ENCODE data around the gene PRKN.

PRKN gene

GRCh38 chr6:162026031-162026430 is 701.5 kb downstream of the PRKN start:
- Mint-ChIP-seq H3K4me3 (no peak overlapping the region), H3K27ac (no peak overlapping the region), H3K9me3 (peaks cover 3% of the 10 kb centered on the region), H3K36me3 (ENCODE audit: low read depth) (no peaks in the 10 kb centered on the region), H3K27me3 (ENCODE audit: low read depth, poor library complexity) (peaks cover 3% of the 10 kb centered on the region), H3K4me1 (no peaks in the 10 kb centered on the region)
- TF ChIP-seq CTCF (IDR thresholded peaks at IDR 0.05), result no peak
- no peak for DNase-seq

- Mint-ChIP-seq H3K9me3 (peaks cover 3% of the 10 kb centered on the region), H3K4me1 (peaks cover 5% of the 10 kb centered on the region), H3K36me3 (ENCODE audit: low read depth) (no peaks in the 10 kb centered on the region), H3K27me3 (ENCODE audit: low read depth, poor library complexity) (peaks cover 7% of the 10 kb centered on the region), H3K27ac (peak overlapping the region; percentile 57), H3K4me3 (no peak overlapping the region)
- no peak for DNase-seq
- TF ChIP-seq CTCF (IDR thresholded peaks at IDR 0.05), result no peak
These were observed 708.2 kb downstream of the PRKN start for GRCh38 chr6:162019349-162019748.

GRCh38 chr6:162017536-162017935 is 710.0 kb downstream of the PRKN start:
- Mint-ChIP-seq H3K9me3 (no peaks in the 10 kb centered on the region), H3K4me3 (no peak overlapping the region), H3K4me1 (peaks cover 11% of the 10 kb centered on the region), H3K27ac (no peak overlapping the region), H3K27me3 (ENCODE audit: low read depth, poor library complexity) (peaks cover 7% of the 10 kb centered on the region), H3K36me3 (ENCODE audit: low read depth) (no peaks in the 10 kb centered on the region)
- no peak for TF ChIP-seq CTCF (IDR thresholded peaks at IDR 0.05)
- no peak for DNase-seq

GRCh38 chr6:162014069-162014811 is 713.3 kb downstream of the PRKN start:
- Mint-ChIP-seq H3K27ac (peak overlapping the region; percentile 49), H3K9me3 (no peaks in the 10 kb centered on the region), H3K4me1 (peaks cover 11% of the 10 kb centered on the region), H3K27me3 (ENCODE audit: low read depth, poor library complexity) (peaks cover 6% of the 10 kb centered on the region), H3K36me3 (ENCODE audit: low read depth) (no peaks in the 10 kb centered on the region), H3K4me3 (no peak overlapping the region)
- no peak for TF ChIP-seq CTCF (IDR thresholded peaks at IDR 0.05)
- peak; percentile 19 for DNase-seq

GRCh38 chr6:162005372-162005771 is 722.2 kb downstream of the PRKN start:
- no peak overlapping the region for H3K4me3 Mint-ChIP-seq
- H3K36me3 Mint-ChIP-seq (ENCODE audit: low read depth), result no peaks in the 10 kb centered on the region
- H3K9me3 Mint-ChIP-seq, result peaks cover 8% of the 10 kb centered on the region
- peaks cover 6% of the 10 kb centered on the region for H3K27me3 Mint-ChIP-seq (ENCODE audit: low read depth, poor library complexity)
- no peak for TF ChIP-seq CTCF (IDR thresholded peaks at IDR 0.05)
- H3K27ac Mint-ChIP-seq, result no peak overlapping the region
- DNase-seq, result no peak
- peaks cover 5% of the 10 kb centered on the region for H3K4me1 Mint-ChIP-seq

GRCh38 chr6:161996783-161997182 is 730.8 kb downstream of the PRKN start:
- no peak for DNase-seq
- Mint-ChIP-seq H3K4me3 (no peak overlapping the region), H3K36me3 (ENCODE audit: low read depth) (no peaks in the 10 kb centered on the region), H3K27ac (no peak overlapping the region), H3K4me1 (no peaks in the 10 kb centered on the region), H3K9me3 (peaks cover 26% of the 10 kb centered on the region), H3K27me3 (ENCODE audit: low read depth, poor library complexity) (peaks cover 10% of the 10 kb centered on the region)
- no peak for TF ChIP-seq CTCF (IDR thresholded peaks at IDR 0.05)

All from nephron progenitor cell (in vitro differentiated cells).